Tibial nerve (tissue), 4 donors: Measurements from ENCODE around the gene COX17. TPM values are rescaled to one million over a fixed set of nuclear protein-coding genes. Genes with fewer than 3 reads are reported as not detected.

Source experiments
- DNase-seq, 2 donors: peaks; one replicate each; pipeline ENCODE4 v3.0.0-alpha.2; 2019; ENCODE audit warnings: low spot score in 2 of 2
- H3K27ac ChIP-seq, 4 donors: fragments of 200-600 bp; sonication (generic) in 3 of 4; one replicate each; pipeline ENCODE4 v1.5.1; 2017 to 2019; ENCODE audit warnings: mild to moderate bottlenecking in 1 of 4
- H3K27me3 ChIP-seq, 2 donors: fragments of 200-600 bp; sonication (generic) in 1 of 2; one replicate each; pipeline versions ENCODE4 v1.5.1 to v1.6.0; 2017 to 2019
- H3K36me3 ChIP-seq, 3 donors: fragments of 200-600 bp; sonication (generic); one replicate each; pipeline ENCODE4 v1.5.1; 2018 to 2019
- H3K4me1 ChIP-seq, 4 donors: fragments of 200-600 bp; sonication (generic) in 3 of 4; one replicate each; pipeline ENCODE4 v1.5.1; 2017 to 2019
- H3K4me3 ChIP-seq, 4 donors: fragments of 200-600 bp; sonication (generic) in 3 of 4; one replicate each; pipeline ENCODE4 v1.5.1; 2017 to 2019; ENCODE audit warnings: mild to moderate bottlenecking in 1 of 4, moderate library complexity in 1 of 4
- H3K9me3 ChIP-seq, 4 donors: fragments of 200-600 bp; sonication (generic) in 3 of 4; one replicate each; pipeline ENCODE4 v1.5.1; 2017 to 2019
- EP300 ChIP-seq, 2 donors: sonication (generic); formaldehyde crosslinking; IDR thresholded peaks; one replicate each; pipeline ENCODE4 v1.6.1; 2017; ENCODE audit warnings: antibody characterized with exemption in 2 of 2, mild to moderate bottlenecking in 1 of 2
- POLR2A ChIP-seq, 2 donors: fragments of 450-650 bp; IDR thresholded peaks; one replicate each; pipeline ENCODE4 v1.6.1; 2017; ENCODE audit warnings: antibody characterized with exemption in 2 of 2, mild to moderate bottlenecking in 2 of 2, moderate library complexity in 2 of 2
- WGBS, 2 donors: methylation state at CpG; one replicate each; pipeline ENCODE4 v1.1.5; 2018; 5-methylcytosine and 5-hydroxymethylcytosine counted together
- total RNA-seq, 4 donors: library from RNA; depleted of rRNA; stranded (reverse); fragments of >200 nt; gene quantifications; one replicate each; pipeline ENCODE4 v1.1.0, GENCODE V29; 2016
- TF ChIP-seq, protein P1 (sequence below), 5 experiments: fragments of 200-600 bp in 3 of 5; fragments of 450-650 bp in 2 of 5; sonication (generic) in 3 of 5; IDR thresholded peaks; one replicate each; pipeline ENCODE4 v1.5.1; 2016 to 2019; ENCODE audit warnings: antibody characterized with exemption in 5 of 5, mild to moderate bottlenecking in 3 of 5, moderate library complexity in 2 of 5

Gene COX17
- total RNA-seq, 4 donors from 2014 or later, result 17.8 to 40.8 (median 35.1) TPM

GRCh38 chr3:119635719-119636118 lies 41.5 kb downstream of the COX17 start:
- H3K4me3 ChIP-seq, result no peak overlapping the region
- H3K27me3 ChIP-seq, result no peaks in the 10 kb centered on the region
- H3K27ac ChIP-seq, result peak overlapping the region in 1 of 4 donors; percentile 48
- DNase-seq, result no peak
- no peaks in the 10 kb centered on the region for H3K36me3 ChIP-seq
- WGBS, 2 donors, result 82 to 83% methylated on average over 9 to 10 of the region's 10 CpGs
- H3K9me3 ChIP-seq, result no peaks in the 10 kb centered on the region
- H3K4me1 ChIP-seq, result peaks cover 0 to 11% (median 6%) of the 10 kb centered on the region in 4 donors
- TF ChIP-seq, protein P1, sequence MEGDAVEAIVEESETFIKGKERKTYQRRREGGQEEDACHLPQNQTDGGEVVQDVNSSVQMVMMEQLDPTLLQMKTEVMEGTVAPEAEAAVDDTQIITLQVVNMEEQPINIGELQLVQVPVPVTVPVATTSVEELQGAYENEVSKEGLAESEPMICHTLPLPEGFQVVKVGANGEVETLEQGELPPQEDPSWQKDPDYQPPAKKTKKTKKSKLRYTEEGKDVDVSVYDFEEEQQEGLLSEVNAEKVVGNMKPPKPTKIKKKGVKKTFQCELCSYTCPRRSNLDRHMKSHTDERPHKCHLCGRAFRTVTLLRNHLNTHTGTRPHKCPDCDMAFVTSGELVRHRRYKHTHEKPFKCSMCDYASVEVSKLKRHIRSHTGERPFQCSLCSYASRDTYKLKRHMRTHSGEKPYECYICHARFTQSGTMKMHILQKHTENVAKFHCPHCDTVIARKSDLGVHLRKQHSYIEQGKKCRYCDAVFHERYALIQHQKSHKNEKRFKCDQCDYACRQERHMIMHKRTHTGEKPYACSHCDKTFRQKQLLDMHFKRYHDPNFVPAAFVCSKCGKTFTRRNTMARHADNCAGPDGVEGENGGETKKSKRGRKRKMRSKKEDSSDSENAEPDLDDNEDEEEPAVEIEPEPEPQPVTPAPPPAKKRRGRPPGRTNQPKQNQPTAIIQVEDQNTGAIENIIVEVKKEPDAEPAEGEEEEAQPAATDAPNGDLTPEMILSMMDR (IDR thresholded peaks at IDR 0.05), result no peak
- no peak for TF ChIP-seq EP300 (IDR thresholded peaks at IDR 0.05)
- no peak for TF ChIP-seq POLR2A (IDR thresholded peaks at IDR 0.05)

- no peak for TF ChIP-seq EP300 (IDR thresholded peaks at IDR 0.05)
- TF ChIP-seq, protein P1 (IDR thresholded peaks at IDR 0.05), result no peak
- no peak for TF ChIP-seq POLR2A (IDR thresholded peaks at IDR 0.05)
- Histone ChIP-seq H3K36me3 (no peaks in the 10 kb centered on the region), H3K27me3 (no peaks in the 10 kb centered on the region), H3K4me3 (no peak overlapping the region), H3K27ac (no peak overlapping the region), H3K4me1 (peaks cover 0 to 30% (median 19%) of the 10 kb centered on the region in 4 donors), H3K9me3 (no peaks in the 10 kb centered on the region)
- 85 to 89% methylated on average over 4 of the region's 4 CpGs for WGBS, 2 donors
- no peak for DNase-seq
These were observed 44.4 kb downstream of the COX17 start for GRCh38 chr3:119632829-119633228.

- DNase-seq, result no peak
- Histone ChIP-seq H3K4me1 (peaks cover 0 to 33% (median 21%) of the 10 kb centered on the region in 4 donors), H3K27ac (no peak overlapping the region), H3K9me3 (no peaks in the 10 kb centered on the region), H3K27me3 (no peaks in the 10 kb centered on the region), H3K4me3 (no peak overlapping the region), H3K36me3 (no peaks in the 10 kb centered on the region)
- TF ChIP-seq POLR2A (IDR thresholded peaks at IDR 0.05) (no peak), EP300 (IDR thresholded peaks at IDR 0.05) (no peak)
- TF ChIP-seq, protein P1 (IDR thresholded peaks at IDR 0.05), result no peak
- WGBS, 2 donors, result 71 to 81% methylated on average over 4 of the region's 4 CpGs
These were observed 45.0 kb downstream of the COX17 start for GRCh38 chr3:119632216-119632615.

DNA sequence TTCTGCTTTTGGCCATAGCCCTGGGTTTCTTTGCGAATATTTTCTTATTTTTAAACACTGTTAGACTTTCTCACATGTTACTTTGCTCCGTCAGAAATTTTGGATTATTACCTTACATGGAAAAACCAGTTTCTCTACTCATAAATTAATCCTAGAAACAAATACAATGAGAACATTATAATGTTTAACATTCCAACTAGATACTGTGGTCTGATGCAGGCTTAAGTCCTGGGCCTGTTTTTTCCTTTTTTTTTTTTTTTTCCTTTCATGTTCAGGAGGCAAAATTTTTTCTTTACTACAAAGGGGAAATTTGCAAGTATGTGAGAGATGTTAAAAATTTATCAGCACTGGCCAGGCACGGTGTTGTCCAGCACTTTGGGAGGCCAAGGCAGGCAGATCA lies 45.7 kb downstream of the COX17 start:
- Histone ChIP-seq H3K27ac (peak overlapping the region in 2 of 4 donors; percentile 62 to 87), H3K27me3 (no peaks in the 10 kb centered on the region), H3K9me3 (no peaks in the 10 kb centered on the region), H3K4me1 (peaks cover 0 to 40% (median 21%) of the 10 kb centered on the region in 4 donors), H3K4me3 (no peak overlapping the region), H3K36me3 (no peaks in the 10 kb centered on the region)
- WGBS, 2 donors, result 59 to 71% methylated on average over 3 of the region's 3 CpGs
- no peak for DNase-seq
- TF ChIP-seq, protein P1 (IDR thresholded peaks at IDR 0.05), result no peak
- no peak for TF ChIP-seq EP300 (IDR thresholded peaks at IDR 0.05)
- no peak for TF ChIP-seq POLR2A (IDR thresholded peaks at IDR 0.05)

- 83 to 90% methylated on average over 7 of the region's 7 CpGs for WGBS, 2 donors
- no peak for DNase-seq
- Histone ChIP-seq H3K36me3 (no peaks in the 10 kb centered on the region), H3K9me3 (no peaks in the 10 kb centered on the region), H3K4me3 (no peak overlapping the region), H3K4me1 (peaks cover 0 to 42% (median 24%) of the 10 kb centered on the region in 4 donors), H3K27me3 (no peaks in the 10 kb centered on the region), H3K27ac (peak overlapping the region in 2 of 4 donors; percentile 62 to 87)
- TF ChIP-seq, protein P1 (IDR thresholded peaks at IDR 0.05), result no peak
These were observed 46.3 kb downstream of the COX17 start for GRCh38 chr3:119630880-119631329.
